Activated T-helper 2 cell treated with anti-CD3 and anti-CD28 coated beads, Interferon-gamma antibody, Interleukin-2, Interleukin-4, amounts not matched to agents 10 μg/mL and 5 μg/mL and 100 μg/mL, durations not matched to agents 14 hours and 24 hours and 36 hours (primary cell): Measurements from ENCODE around the gene ARHGEF17. TPM values are rescaled to one million over a fixed set of nuclear protein-coding genes. Genes with fewer than 3 reads are reported as not detected.
A peak's percentile ranks its signal among the peaks of the same experiment; 100 is the strongest.

Experiments
- DNase-seq: peaks from one replicate; pipeline ENCODE4 v3.0.0; 2021; ENCODE audit warnings: low spot score
- H3K27ac Mint-ChIP-seq: one replicate; pipeline ENCODE4 v1.8.0; 2021; ENCODE audit warnings: mixed read lengths
- H3K27me3 Mint-ChIP-seq: one replicate; pipeline ENCODE4 v1.8.0; 2021; ENCODE audit warnings: low read depth, mixed read lengths
- H3K36me3 Mint-ChIP-seq: one replicate; pipeline ENCODE4 v1.8.0; 2021; ENCODE audit warnings: low read depth, mixed read lengths
- H3K4me1 Mint-ChIP-seq: one replicate; pipeline ENCODE4 v1.8.0; 2021; ENCODE audit warnings: low read depth, mixed read lengths
- H3K4me3 Mint-ChIP-seq: one replicate; pipeline ENCODE4 v1.8.0; 2021; ENCODE audit warnings: low read depth, mild to moderate bottlenecking, moderate library complexity, mixed read lengths
- H3K9me3 Mint-ChIP-seq: one replicate; pipeline ENCODE4 v1.8.0; 2021; ENCODE audit warnings: mixed read lengths
- intact Hi-C: fragments of 100-400 bp; cut with micrococcal nuclease; formaldehyde crosslinking; loops from one replicate; pipeline ENCODE4 v1.15.1; 2023
- total RNA-seq: library from RNA; stranded (reverse); gene quantifications from 2 replicates; pipeline ENCODE4 v1.2.3, GENCODE V29; 2022

ARHGEF17 gene
- total RNA-seq, 1 donor from 2014 or later = 0.30 TPM

DNA sequence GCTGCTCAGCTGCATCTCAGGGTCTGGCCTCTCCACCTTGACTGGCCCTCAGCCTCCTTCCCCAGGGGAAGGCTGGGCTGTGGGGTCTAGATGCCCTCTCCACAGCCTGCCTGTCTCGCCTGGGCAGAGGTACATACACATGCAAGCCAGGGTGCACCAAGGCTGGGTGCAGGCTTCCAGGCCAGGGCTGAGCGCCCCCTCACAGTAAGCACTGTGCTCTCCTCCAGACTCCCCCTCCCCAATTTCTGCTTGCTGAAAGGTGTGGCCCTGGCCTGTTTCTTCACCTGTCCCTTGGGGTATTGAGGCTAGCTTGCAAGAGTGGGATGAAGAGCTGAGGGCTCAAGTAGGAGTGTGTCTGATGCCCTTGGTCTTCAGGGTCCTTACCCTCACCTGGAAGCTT, 90.6 kb downstream of the ARHGEF17 start:
- H3K27ac Mint-ChIP-seq = no peak overlapping the region
- H3K27me3 Mint-ChIP-seq = no peaks in the 10 kb centered on the region
- H3K36me3 Mint-ChIP-seq = peaks cover 34% of the 10 kb centered on the region
- intact Hi-C loops = no loop called here
- DNase-seq = no peak
- no peaks in the 10 kb centered on the region for H3K9me3 Mint-ChIP-seq
- H3K4me3 Mint-ChIP-seq = no peak overlapping the region
- peaks cover 3% of the 10 kb centered on the region for H3K4me1 Mint-ChIP-seq

DNA sequence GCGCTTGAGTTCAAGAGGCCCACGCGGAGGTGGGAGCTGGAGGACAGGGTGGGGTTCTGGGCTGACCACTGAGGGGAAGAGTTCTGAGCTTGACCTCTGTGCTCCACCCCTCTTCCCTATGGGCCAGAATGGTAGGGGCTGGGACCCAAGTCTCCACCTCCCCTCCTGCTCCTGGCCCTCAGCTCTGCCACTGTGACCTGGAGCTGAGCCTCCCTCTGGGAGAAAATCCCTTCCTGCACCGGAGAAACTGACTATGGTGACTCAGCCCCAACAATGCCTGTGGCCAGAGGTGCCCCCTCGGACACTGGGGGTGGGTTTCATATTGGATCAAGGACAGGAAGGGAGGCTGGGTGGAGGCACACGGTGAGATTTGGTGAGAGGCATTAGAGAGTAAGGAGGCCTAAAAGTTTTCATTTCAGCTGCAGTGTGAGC, 91.1 kb downstream of the ARHGEF17 start:
- DNase-seq = no peak
- Mint-ChIP-seq H3K36me3 (peaks cover 33% of the 10 kb centered on the region), H3K27me3 (no peaks in the 10 kb centered on the region), H3K4me3 (no peak overlapping the region), H3K27ac (no peak overlapping the region), H3K4me1 (peaks cover 3% of the 10 kb centered on the region), H3K9me3 (no peaks in the 10 kb centered on the region)
- intact Hi-C loops = no loop called here

DNA sequence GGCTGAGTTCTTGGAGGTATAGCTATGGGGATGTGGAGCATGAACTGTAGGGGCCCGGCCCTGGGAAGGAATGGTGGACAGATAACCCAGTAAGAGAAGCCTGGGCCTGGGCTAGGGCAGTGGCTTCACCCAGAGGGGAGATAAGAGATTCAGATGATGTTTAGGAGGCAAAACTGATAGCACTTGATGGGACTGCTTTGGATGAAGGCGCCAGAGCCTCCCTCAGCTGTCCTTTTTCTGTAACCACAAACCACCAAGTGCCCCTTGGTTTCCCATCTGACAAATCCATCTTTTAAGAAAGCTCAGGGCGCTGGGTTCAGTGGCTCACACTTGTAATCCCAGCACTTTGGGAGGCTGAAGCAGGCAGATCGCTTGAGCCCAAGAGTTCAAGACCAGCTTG, 91.6 kb downstream of the ARHGEF17 start:
- peaks cover 3% of the 10 kb centered on the region for H3K4me1 Mint-ChIP-seq
- peaks cover 34% of the 10 kb centered on the region for H3K36me3 Mint-ChIP-seq
- intact Hi-C loops = loop anchor here (10.0 kb wide), 1 partner anchor 265 kb away; no protein-coding TSS in a partner anchor
- DNase-seq = no peak
- peak overlapping the region; percentile 49 for H3K27ac Mint-ChIP-seq
- no peaks in the 10 kb centered on the region for H3K9me3 Mint-ChIP-seq
- no peak overlapping the region for H3K4me3 Mint-ChIP-seq
- H3K27me3 Mint-ChIP-seq = no peaks in the 10 kb centered on the region

DNA sequence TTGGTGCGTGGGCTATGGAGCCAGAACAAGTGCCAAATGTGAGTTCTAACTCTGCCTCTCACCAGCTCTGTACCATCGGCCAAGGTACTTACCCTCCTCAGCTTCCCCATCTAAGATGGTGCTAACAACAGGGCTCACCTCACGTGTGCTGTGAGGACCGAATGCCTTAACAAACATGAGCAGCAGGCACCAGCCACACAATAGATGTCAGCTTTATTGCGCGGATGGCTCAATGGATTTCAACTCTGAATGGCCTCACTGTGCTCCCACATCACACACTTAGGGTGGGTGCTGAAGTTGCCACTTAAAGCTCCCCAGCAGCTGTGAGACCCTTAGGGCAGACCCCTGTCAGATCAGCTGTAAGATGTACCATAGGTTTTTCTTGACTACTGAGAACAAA, 92.2 kb downstream of the ARHGEF17 start:
- peaks cover 3% of the 10 kb centered on the region for H3K4me1 Mint-ChIP-seq
- H3K27me3 Mint-ChIP-seq = no peaks in the 10 kb centered on the region
- H3K36me3 Mint-ChIP-seq = peaks cover 31% of the 10 kb centered on the region
- H3K27ac Mint-ChIP-seq = no peak overlapping the region
- no peak overlapping the region for H3K4me3 Mint-ChIP-seq
- intact Hi-C loops = loop anchor here (10.0 kb wide), 1 partner anchor 265 kb away; no protein-coding TSS in a partner anchor
- no peaks in the 10 kb centered on the region for H3K9me3 Mint-ChIP-seq
- no peak for DNase-seq

DNA sequence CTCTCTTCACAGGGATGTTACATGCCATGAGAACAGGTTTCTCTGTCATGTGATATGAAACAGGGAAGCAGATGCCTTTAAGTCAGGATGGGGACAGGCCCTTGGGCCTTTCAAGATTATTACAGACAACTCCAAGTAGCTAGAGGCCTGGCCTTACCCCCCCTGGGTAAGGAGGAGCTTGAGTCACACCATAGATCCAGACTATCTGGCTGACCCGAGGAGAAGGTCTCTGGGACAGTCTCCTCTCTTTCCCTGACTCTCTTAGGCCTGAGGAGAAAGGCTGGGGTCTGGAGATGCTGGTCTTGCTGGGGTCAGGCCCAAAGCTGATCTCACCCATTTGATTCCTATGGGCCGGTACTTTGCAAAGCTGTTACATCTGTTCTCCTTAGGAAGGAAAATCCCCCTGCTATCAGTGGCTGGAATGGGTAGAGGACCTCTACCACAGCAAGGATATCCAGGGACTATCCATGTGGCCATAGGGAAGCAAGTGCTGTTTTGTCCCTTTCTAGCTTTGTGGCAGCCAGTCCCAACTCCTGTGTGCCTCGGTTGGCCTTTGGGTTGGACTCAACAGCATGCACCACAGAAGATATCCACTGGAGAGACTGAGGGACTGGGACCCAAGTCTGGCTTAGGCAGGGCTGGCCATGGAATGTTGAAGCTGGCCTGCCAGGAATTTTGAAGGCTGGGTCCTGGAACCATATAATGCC, 93.3 kb downstream of the ARHGEF17 start:
- no peaks in the 10 kb centered on the region for H3K9me3 Mint-ChIP-seq
- H3K4me3 Mint-ChIP-seq = no peak overlapping the region
- no peak for DNase-seq
- peaks cover 3% of the 10 kb centered on the region for H3K4me1 Mint-ChIP-seq
- H3K27me3 Mint-ChIP-seq = no peaks in the 10 kb centered on the region
- H3K27ac Mint-ChIP-seq = no peak overlapping the region
- peaks cover 33% of the 10 kb centered on the region for H3K36me3 Mint-ChIP-seq
- intact Hi-C loops = loop anchor here (10.0 kb wide), 1 partner anchor 263 kb away; no protein-coding TSS in a partner anchor

DNA sequence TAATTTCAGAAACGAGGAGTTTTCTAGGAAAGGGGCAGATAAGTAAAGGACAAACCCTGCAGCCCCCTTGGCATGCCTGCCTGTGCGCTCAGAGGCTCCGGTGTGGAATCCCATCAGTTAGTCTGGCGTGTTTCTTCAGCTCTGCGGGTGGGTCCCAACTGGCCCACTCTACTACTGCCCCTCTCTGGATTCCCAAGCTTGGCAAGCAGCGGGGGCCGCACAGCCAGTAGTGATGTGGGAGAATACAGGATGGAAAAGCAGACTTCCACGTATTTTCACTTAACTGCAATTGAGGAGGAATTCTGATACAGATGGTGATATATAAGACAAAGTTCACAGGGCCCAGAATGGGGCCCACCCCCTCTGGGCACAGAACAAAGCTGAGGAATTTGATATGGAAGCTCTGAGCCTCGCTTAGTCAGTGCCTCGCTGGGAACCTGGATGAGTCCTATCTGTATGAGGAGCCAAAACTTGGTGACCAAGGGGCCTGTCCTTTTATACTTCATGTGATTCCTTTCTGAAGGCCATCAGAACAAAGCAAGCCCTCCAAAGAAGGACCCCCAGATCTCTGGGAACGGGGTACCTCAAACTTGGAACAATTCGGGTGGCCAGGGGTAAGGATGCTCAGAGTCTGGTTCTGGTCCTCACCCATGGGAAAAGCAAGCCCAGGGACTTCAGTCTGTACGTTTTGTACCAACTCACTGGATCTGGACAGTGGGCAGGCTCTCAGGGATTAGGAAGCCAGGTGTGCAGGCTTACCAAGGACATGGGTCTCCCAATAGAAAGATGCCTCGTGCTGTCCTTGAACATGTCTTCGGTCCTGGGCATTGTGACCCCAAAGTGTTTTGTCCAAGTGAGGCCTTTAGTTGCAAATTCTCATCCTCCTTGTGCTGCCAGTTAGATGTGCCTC, 94.1 kb downstream of the ARHGEF17 start:
- Mint-ChIP-seq H3K27me3 (no peaks in the 10 kb centered on the region), H3K9me3 (no peaks in the 10 kb centered on the region), H3K36me3 (peaks cover 31% of the 10 kb centered on the region), H3K27ac (no peak overlapping the region), H3K4me1 (peaks cover 3% of the 10 kb centered on the region), H3K4me3 (no peak overlapping the region)
- no peak for DNase-seq
- intact Hi-C loops = loop anchor here (10.0 kb wide), 1 partner anchor 263 kb away; no protein-coding TSS in a partner anchor

DNA sequence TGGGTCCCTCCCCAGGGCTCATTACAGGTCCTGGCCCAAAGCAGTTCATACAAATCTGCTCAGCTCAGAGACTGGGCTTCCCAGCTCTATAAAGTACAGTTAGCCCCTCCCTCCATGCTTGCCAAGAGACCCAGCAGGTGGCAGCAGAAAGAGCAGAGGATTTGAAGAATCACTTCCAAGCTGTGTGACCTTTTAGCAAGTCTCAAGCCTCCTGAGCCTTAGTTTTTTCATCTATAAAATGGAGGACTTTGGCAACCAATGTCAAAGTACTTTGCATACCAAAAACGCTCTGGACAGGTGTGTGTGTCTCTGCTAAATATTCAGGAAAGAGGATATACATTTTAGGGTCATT, 94.7 kb downstream of the ARHGEF17 start:
- H3K27ac Mint-ChIP-seq = no peak overlapping the region
- peaks cover 31% of the 10 kb centered on the region for H3K36me3 Mint-ChIP-seq

DNA sequence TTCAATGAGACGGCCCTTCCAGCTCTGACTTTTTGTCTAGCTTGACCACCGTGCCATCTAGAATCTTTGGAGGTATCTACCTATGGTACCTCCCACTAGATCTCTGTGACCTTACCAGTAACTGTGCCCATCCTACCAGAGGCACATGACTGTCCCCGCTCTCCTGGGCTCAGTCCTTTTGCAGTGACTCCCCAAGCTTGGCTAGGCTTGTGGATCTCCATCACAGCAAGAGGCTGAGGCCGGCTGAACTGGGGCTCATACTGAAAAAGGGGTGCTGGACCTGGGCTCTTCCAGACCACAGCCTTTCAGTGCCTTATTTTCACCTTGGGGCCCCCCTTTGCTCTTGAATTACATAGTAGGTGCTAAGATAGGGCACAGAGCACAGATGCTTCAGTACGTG, 95.5 kb downstream of the ARHGEF17 start:
- intact Hi-C loops = loop anchor here (10.0 kb wide), 1 partner anchor 261 kb away; no protein-coding TSS in a partner anchor
- peaks cover 32% of the 10 kb centered on the region for H3K36me3 Mint-ChIP-seq
- H3K27ac Mint-ChIP-seq = no peak overlapping the region
- DNase-seq = no peak
- no peaks in the 10 kb centered on the region for H3K9me3 Mint-ChIP-seq
- H3K4me1 Mint-ChIP-seq = peaks cover 3% of the 10 kb centered on the region
- H3K27me3 Mint-ChIP-seq = no peaks in the 10 kb centered on the region
- no peak overlapping the region for H3K4me3 Mint-ChIP-seq

More for the DNA sequence above, 94.7 kb downstream of the ARHGEF17 start:
- Mint-ChIP-seq H3K4me1 (peaks cover 3% of the 10 kb centered on the region), H3K9me3 (no peaks in the 10 kb centered on the region), H3K27me3 (no peaks in the 10 kb centered on the region), H3K4me3 (no peak overlapping the region)
- intact Hi-C loops = loop anchor here (10.0 kb wide), 1 partner anchor 262 kb away; no protein-coding TSS in a partner anchor
- no peak for DNase-seq

DNA sequence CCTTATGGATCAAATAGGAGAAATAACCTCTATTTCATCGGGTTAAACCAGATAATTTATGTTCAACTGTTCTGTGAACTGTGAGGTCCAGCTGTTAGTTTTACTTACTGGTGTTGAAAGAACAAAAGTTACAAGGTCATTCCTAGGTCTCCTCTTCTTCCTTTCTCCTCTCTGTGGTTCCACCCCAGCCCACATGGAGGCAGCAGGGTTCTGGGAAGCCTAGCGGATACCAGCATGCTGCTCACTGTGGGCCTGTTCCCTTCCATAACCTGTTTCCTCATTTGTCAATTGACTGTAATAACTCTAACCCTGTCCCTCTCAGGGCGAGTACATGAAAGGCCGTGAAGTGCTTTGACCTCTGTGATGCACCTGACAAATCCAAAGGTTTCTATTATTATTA, 96.0 kb downstream of the ARHGEF17 start:
- Mint-ChIP-seq H3K36me3 (peaks cover 37% of the 10 kb centered on the region), H3K4me3 (no peak overlapping the region), H3K4me1 (peaks cover 3% of the 10 kb centered on the region), H3K27me3 (no peaks in the 10 kb centered on the region), H3K9me3 (no peaks in the 10 kb centered on the region), H3K27ac (no peak overlapping the region)
- no peak for DNase-seq
- intact Hi-C loops = loop anchor here (10.0 kb wide), 1 partner anchor 261 kb away; no protein-coding TSS in a partner anchor

DNA sequence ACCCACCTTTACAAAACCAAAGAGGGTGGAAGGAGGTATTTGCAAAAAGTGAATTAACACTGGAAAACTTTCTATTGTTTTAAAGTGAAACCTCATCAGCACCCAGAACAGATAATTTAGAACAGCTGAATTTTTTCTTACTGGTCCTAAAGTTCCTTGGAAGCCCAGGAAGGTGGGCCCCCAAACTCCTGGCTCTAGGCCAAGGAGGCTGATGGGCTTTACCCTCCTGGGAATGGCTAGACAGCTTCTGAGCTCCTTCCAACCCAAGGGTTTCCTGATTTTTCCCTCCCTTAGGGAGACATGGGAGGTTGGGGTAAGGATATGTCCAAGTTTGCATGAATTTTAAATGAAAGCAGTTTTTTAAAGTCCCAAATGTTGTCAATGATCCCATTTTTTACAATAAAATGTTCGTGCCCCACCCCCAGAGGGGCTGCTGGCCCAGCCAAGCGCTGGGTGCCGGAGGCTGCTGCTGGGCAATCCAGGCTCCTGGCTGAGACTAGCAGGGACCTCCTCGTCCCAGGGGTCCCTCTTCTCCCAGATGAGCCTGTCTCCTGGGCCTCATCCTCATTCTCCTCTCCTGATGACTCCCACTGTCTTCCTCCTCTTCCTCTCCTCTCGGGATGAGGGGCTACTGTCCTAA, 96.5 kb downstream of the ARHGEF17 start:
- H3K36me3 Mint-ChIP-seq = peaks cover 37% of the 10 kb centered on the region
- no peaks in the 10 kb centered on the region for H3K9me3 Mint-ChIP-seq
- no peaks in the 10 kb centered on the region for H3K4me1 Mint-ChIP-seq
- intact Hi-C loops = loop anchor here (10.0 kb wide), 1 partner anchor 260 kb away; no protein-coding TSS in a partner anchor
- no peak overlapping the region for H3K27ac Mint-ChIP-seq
- H3K4me3 Mint-ChIP-seq = no peak overlapping the region
- DNase-seq = no peak
- H3K27me3 Mint-ChIP-seq = no peaks in the 10 kb centered on the region

DNA sequence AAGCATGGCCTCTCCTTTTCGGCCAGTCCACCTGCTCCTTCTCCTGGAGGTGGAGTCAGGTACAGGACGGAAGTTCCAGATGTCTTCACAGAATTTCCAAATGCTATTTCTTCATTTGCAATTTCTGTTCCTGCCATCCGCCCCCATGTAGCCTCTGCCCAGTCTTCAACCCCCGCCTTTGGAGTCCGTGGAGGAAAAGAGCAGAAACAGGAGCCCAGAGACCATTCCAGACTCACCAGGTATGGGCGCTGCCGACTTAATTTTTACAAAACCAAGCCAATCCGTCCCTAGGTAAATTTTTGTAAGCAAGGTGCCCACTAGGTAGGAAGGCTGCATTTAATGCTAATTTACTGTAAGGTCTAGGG, 97.1 kb downstream of the ARHGEF17 start:
- no peak for DNase-seq
- Mint-ChIP-seq H3K4me1 (no peaks in the 10 kb centered on the region), H3K36me3 (peaks cover 36% of the 10 kb centered on the region), H3K4me3 (no peak overlapping the region), H3K27me3 (no peaks in the 10 kb centered on the region), H3K9me3 (no peaks in the 10 kb centered on the region), H3K27ac (no peak overlapping the region)
- intact Hi-C loops = loop anchor here (10.0 kb wide), 1 partner anchor 260 kb away; no protein-coding TSS in a partner anchor

DNA sequence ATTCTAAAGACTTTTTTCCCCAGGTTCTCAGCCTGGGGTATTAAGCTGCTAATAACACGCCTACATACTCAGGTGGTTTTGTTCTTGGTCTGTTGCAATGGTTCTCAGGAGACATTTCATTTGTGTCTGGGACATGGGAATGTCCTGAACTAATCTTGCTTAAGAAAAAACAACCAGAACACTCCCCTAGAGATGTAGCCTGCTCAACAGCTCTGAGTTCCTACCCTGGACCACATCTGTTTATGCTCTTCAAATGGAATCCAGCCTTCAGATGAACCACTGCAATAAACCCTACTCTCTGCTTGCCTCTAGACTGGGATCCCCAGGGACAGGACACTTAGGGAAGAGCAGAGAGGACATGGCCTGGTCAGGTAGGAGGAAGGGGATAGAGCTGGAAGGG, 98.1 kb downstream of the ARHGEF17 start:
- intact Hi-C loops = loop anchor here (10.0 kb wide), 1 partner anchor 259 kb away; no protein-coding TSS in a partner anchor
- no peak for DNase-seq
- H3K36me3 Mint-ChIP-seq = peaks cover 37% of the 10 kb centered on the region

More for the DNA sequence above, 98.1 kb downstream of the ARHGEF17 start:
- Mint-ChIP-seq H3K9me3 (no peaks in the 10 kb centered on the region), H3K27ac (no peak overlapping the region), H3K4me1 (no peaks in the 10 kb centered on the region), H3K4me3 (no peak overlapping the region), H3K27me3 (no peaks in the 10 kb centered on the region)
